ENCODE results near the gene PURA. TPM values are rescaled to one million over a fixed set of nuclear protein-coding genes. Genes with fewer than 3 reads are reported as not detected.

PURA gene
- total and polyA plus RNA-seq, 2 experiments from 2014 or later: 10.7 to 30.6 TPM

- Histone ChIP-seq H3K9me3 (ENCODE audit: low read depth) (no peaks in the 10 kb centered on the region), H3K9ac (no peak overlapping the region), H3K79me2 (ENCODE audit: insufficient read depth) (peaks cover 81% of the 10 kb centered on the region), H3K36me3 (ENCODE audit: low read depth) (no peaks in the 10 kb centered on the region), H4K20me1 (ENCODE audit: insufficient read depth) (peaks cover 35% of the 10 kb centered on the region), H3K27ac (no peak overlapping the region), H2AFZ (no peak overlapping the region), H3K4me1 (ENCODE audit: insufficient read depth) (peaks cover 16% of the 10 kb centered on the region), H3K27me3 (replicated peaks; ENCODE audit: insufficient read depth) (no peaks in the 10 kb centered on the region), H3K9me2 (ENCODE audit: insufficient read depth) (no peaks in the 10 kb centered on the region), H3F3A (ENCODE audit: insufficient read depth) (0 out of 2 replicates have a peak, but pooled peaks cover 10% of the 10 kb centered on the region), H3K4me3 (no peak overlapping the region), H3K4me2 (ENCODE audit: unreplicated experiment) (no peak overlapping the region)
- DNase-seq: no peak
- TF ChIP-seq EZH2phosphoT487 (IDR thresholded peaks at IDR 0.05; ENCODE audit: insufficient read depth, low read depth) (no peak), EZH2 (IDR thresholded peaks at IDR 0.05; ENCODE audit: insufficient read depth, poor library complexity, severe bottlenecking) (no peak)
- WGBS, 2 experiments (ENCODE audit: low coverage in 1 of 2, low lambda C conversion rate in 2 of 2, missing lambda C conversion rate in 2 of 2): 64 to 69% methylated on average over 3 of the region's 3 CpGs
- in situ Hi-C loops (cut with MboI): no loop called here
Observed at GRCh38 chr5:140140435-140140834, 26.5 kb downstream of the PURA start.

GRCh38 chr5:140141241-140141640 lies 27.3 kb downstream of the PURA start:
- Histone ChIP-seq H3K4me2 (ENCODE audit: unreplicated experiment) (no peak overlapping the region), H3K4me1 (ENCODE audit: insufficient read depth) (peaks cover 18% of the 10 kb centered on the region), H3K27me3 (replicated peaks; ENCODE audit: insufficient read depth) (no peaks in the 10 kb centered on the region), H3K9me2 (ENCODE audit: insufficient read depth) (no peaks in the 10 kb centered on the region), H3F3A (ENCODE audit: insufficient read depth) (0 out of 2 replicates have a peak, but pooled peaks cover 10% of the 10 kb centered on the region), H3K27ac (no peak overlapping the region), H3K79me2 (ENCODE audit: insufficient read depth) (peaks cover 75% of the 10 kb centered on the region), H2AFZ (no peak overlapping the region), H3K4me3 (no peak overlapping the region), H3K36me3 (ENCODE audit: low read depth) (no peaks in the 10 kb centered on the region), H3K9me3 (ENCODE audit: low read depth) (no peaks in the 10 kb centered on the region), H3K9ac (no peak overlapping the region), H4K20me1 (ENCODE audit: insufficient read depth) (peaks cover 32% of the 10 kb centered on the region)
- in situ Hi-C loops (cut with MboI): no loop called here
- TF ChIP-seq EZH2phosphoT487 (IDR thresholded peaks at IDR 0.05; ENCODE audit: insufficient read depth, low read depth) (no peak), EZH2 (IDR thresholded peaks at IDR 0.05; ENCODE audit: insufficient read depth, poor library complexity, severe bottlenecking) (no peak)
- peak; percentile 72 for DNase-seq

- Histone ChIP-seq H4K20me1 (ENCODE audit: insufficient read depth) (peaks cover 26% of the 10 kb centered on the region), H3K79me2 (ENCODE audit: insufficient read depth) (peaks cover 73% of the 10 kb centered on the region), H3K27ac (no peak overlapping the region), H3K36me3 (ENCODE audit: low read depth) (no peaks in the 10 kb centered on the region), H3K9ac (no peak overlapping the region), H3K9me3 (ENCODE audit: low read depth) (no peaks in the 10 kb centered on the region), H3K4me3 (no peak overlapping the region), H3K4me2 (ENCODE audit: unreplicated experiment) (no peak overlapping the region), H2AFZ (no peak overlapping the region), H3K27me3 (replicated peaks; ENCODE audit: insufficient read depth) (no peaks in the 10 kb centered on the region), H3K9me2 (ENCODE audit: insufficient read depth) (no peaks in the 10 kb centered on the region), H3K4me1 (ENCODE audit: insufficient read depth) (peaks cover 18% of the 10 kb centered on the region), H3F3A (ENCODE audit: insufficient read depth) (peaks cover 15% of the 10 kb centered on the region; the same call in 1 of the 2 replicates)
- in situ Hi-C loops (cut with MboI): no loop called here
- WGBS, 2 experiments (ENCODE audit: low coverage in 1 of 2, low lambda C conversion rate in 2 of 2, missing lambda C conversion rate in 2 of 2): 68 to 73% methylated on average over 5 of the region's 5 CpGs
- TF ChIP-seq EZH2 (IDR thresholded peaks at IDR 0.05; ENCODE audit: insufficient read depth, poor library complexity, severe bottlenecking) (no peak), EZH2phosphoT487 (IDR thresholded peaks at IDR 0.05; ENCODE audit: insufficient read depth, low read depth) (no peak)
- no peak for DNase-seq
Observed at GRCh38 chr5:140142246-140142645, 28.3 kb downstream of the PURA start.

DNA sequence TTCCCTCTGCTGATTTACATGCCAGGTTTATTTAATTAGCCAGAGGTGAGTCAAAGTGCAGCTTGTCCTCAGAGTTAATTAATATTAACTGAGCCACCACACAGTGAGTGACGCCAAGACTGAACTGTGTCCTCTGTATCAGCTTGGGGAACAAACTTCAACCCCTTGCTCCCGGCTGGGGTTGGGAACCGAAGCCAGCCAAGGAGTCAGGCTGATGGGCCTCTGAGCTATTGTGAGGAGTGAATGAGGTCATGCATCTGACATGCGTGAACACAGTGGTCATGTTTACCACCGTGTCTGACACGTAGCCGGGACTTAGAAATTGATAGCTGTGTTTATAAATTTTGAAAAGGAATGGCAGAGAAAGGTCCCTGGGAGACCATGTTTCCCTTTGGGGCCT lies 28.9 kb downstream of the PURA start:
- H4K20me1 ChIP-seq (ENCODE audit: insufficient read depth): peaks cover 23% of the 10 kb centered on the region
- no peak overlapping the region for H2AFZ ChIP-seq
- no peaks in the 10 kb centered on the region for H3K9me2 ChIP-seq (ENCODE audit: insufficient read depth)
- H3K4me3 ChIP-seq: no peak overlapping the region
- TF ChIP-seq EZH2phosphoT487 (IDR thresholded peaks at IDR 0.05; ENCODE audit: insufficient read depth, low read depth): no peak
- no peak for TF ChIP-seq EZH2 (IDR thresholded peaks at IDR 0.05; ENCODE audit: insufficient read depth, poor library complexity, severe bottlenecking)
- in situ Hi-C loops (cut with MboI): no loop called here
- H3K27me3 ChIP-seq (replicated peaks; ENCODE audit: insufficient read depth): no peaks in the 10 kb centered on the region
- DNase-seq: no peak
- no peaks in the 10 kb centered on the region for H3K36me3 ChIP-seq (ENCODE audit: low read depth)
- no peak overlapping the region for H3K27ac ChIP-seq
- WGBS, 2 experiments (ENCODE audit: low coverage in 1 of 2, low lambda C conversion rate in 2 of 2, missing lambda C conversion rate in 2 of 2): 86 to 89% methylated on average over 7 of the region's 7 CpGs
- H3K4me1 ChIP-seq (ENCODE audit: insufficient read depth): peaks cover 18% of the 10 kb centered on the region
- H3K4me2 ChIP-seq (ENCODE audit: unreplicated experiment): no peak overlapping the region
- H3K9me3 ChIP-seq (ENCODE audit: low read depth): no peaks in the 10 kb centered on the region
- peaks cover 71% of the 10 kb centered on the region for H3K79me2 ChIP-seq (ENCODE audit: insufficient read depth)
- H3K9ac ChIP-seq: no peak overlapping the region
- H3F3A ChIP-seq (ENCODE audit: insufficient read depth): peaks cover 15% of the 10 kb centered on the region; the same call in 1 of the 2 replicates

Measured in GM23248 (cell line).